K562 (cell line): ENCODE data around the gene SEPTIN6. TPM values are rescaled to one million over a fixed set of nuclear protein-coding genes. Genes with fewer than 3 reads are reported as not detected.
A peak's percentile ranks its signal among the peaks of the same experiment; 100 is the strongest.

Experiments
- ATAC-seq: fragments of 200-7000 bp; cut with Tn5 transposase; 3 replicates; pipeline ENCODE4 v1.9.1; 2020; ENCODE audit warnings: moderate library complexity
- BruUV-seq: library from RNA; stranded (reverse); fragments of 400-500 nt; replicated peaks from 2 replicates; lab custom pipeline; 2021; lab: Mats Ljungman, UMichigan
- CTCF ChIA-PET: fragments of 300-600 bp; formaldehyde crosslinking; extraction: SDS; loops from one replicate; lab custom pipeline; 2021; ENCODE audit warnings: low intra/inter-chr PET ratio; lab: Yijun Ruan, JAX
- POLR2A ChIA-PET: fragments of 300-600, 350-650 bp; sonication (Branson Sonifier 250); formaldehyde crosslinking; extraction: SDS; loops from one replicate; lab custom pipeline; 2021; ENCODE audit warnings: antibody characterized with exemption, inconsistent platforms; lab: Yijun Ruan, JAX
- DNase-seq, 4 experiments: peaks; one replicate each; pipeline versions ENCODE4 v3.0.0 to v3.0.0-alpha.2; 2011 to 2018; ENCODE audit warnings: low spot score in 3 of 4, mixed read lengths in 3 of 4; ENCODE audit errors: extremely low read depth in 1 of 4
- FAIRE-seq: peaks from 2 replicates; lab custom pipeline; 2011; peaks lifted over from hg19 to GRCh38; lab: Jason Lieb, UNC
- H2AFZ ChIP-seq: 2 replicates; pipeline ENCODE4 v1.6.0; 2011; ENCODE audit warnings: low read depth, low read length, control low read depth, inconsistent platforms
- H3K27ac ChIP-seq: fragments of 200-600 bp; 3 replicates; pipeline ENCODE4 v1.8.0; 2011; ENCODE audit warnings: low read depth, mild to moderate bottlenecking, control low read depth, inconsistent platforms, low read length, moderate library complexity, mixed read lengths; ENCODE audit errors: extremely low read depth
- H3K27me3 ChIP-seq, 2 experiments: fragments of 300-600 bp in 1 of 2; 2 replicates in 1 of 2; 3 replicates in 1 of 2; pipeline versions ENCODE4 v1.6.0 to v1.8.0; 2011; ENCODE audit warnings: inconsistent platforms in 2 of 2, low read length in 2 of 2, mild to moderate bottlenecking in 1 of 2, mixed read lengths in 1 of 2, moderate library complexity in 1 of 2; ENCODE audit not compliant: control insufficient read depth in 2 of 2, insufficient read depth in 2 of 2
- H3K36me3 ChIP-seq: fragments of 300-600 bp; 3 replicates; pipeline ENCODE4 v1.8.0; 2011; ENCODE audit warnings: mild to moderate bottlenecking, low read length, inconsistent platforms; ENCODE audit not compliant: control insufficient read depth, insufficient read depth
- H3K4me1 ChIP-seq, 2 experiments: fragments of 200-600 bp in 1 of 2; replicated peaks in 1 of 2; 2 replicates in 1 of 2; 3 replicates in 1 of 2; pipeline versions ENCODE4 v1.5.1 to v1.8.0; 2011; ENCODE audit warnings: inconsistent platforms in 2 of 2, low read length in 2 of 2, mild to moderate bottlenecking in 1 of 2, mixed read lengths in 1 of 2, moderate library complexity in 1 of 2; ENCODE audit not compliant: control insufficient read depth in 2 of 2, insufficient read depth in 2 of 2
- H3K4me2 ChIP-seq: 2 replicates; pipeline ENCODE4 v1.6.1; 2011; ENCODE audit warnings: low read length, control low read depth, inconsistent platforms, mixed read lengths; ENCODE audit not compliant: insufficient read depth
- H3K4me3 ChIP-seq: fragments of 200-600 bp; sonication (generic), shearing (Covaris generic); 2 replicates; pipeline ENCODE4 v1.5.1; 2016; ENCODE audit warnings: control low read depth, inconsistent platforms
- H3K79me2 ChIP-seq: fragments of 200-600 bp; 3 replicates; pipeline ENCODE4 v1.8.0; 2011; ENCODE audit warnings: low read length, inconsistent platforms; ENCODE audit not compliant: control insufficient read depth, insufficient read depth
- H3K9ac ChIP-seq, 2 experiments: 2 replicates each; pipeline versions ENCODE4 v1.6.0 to v1.6.1; 2011; ENCODE audit warnings: low read depth in 2 of 2, low read length in 2 of 2, control low read depth in 1 of 2, inconsistent platforms in 1 of 2, mild to moderate bottlenecking in 1 of 2, mixed read lengths in 1 of 2; ENCODE audit not compliant: insufficient read depth in 1 of 2
- H3K9me1 ChIP-seq: one replicate; pipeline ENCODE4 v1.6.0; 2011; ENCODE audit warnings: inconsistent platforms, mild to moderate bottlenecking, low read length, moderate library complexity; ENCODE audit not compliant: control insufficient read depth, insufficient read depth
- H3K9me3 ChIP-seq: replicated peaks from 2 replicates; pipeline ENCODE4 v1.5.1; 2011; ENCODE audit warnings: low read depth, low read length, inconsistent platforms; ENCODE audit not compliant: control insufficient read depth, insufficient read depth
- H4K20me1 ChIP-seq: replicated peaks from 2 replicates; pipeline ENCODE4 v1.6.1; 2011; ENCODE audit warnings: low read length, inconsistent platforms, mixed read lengths; ENCODE audit not compliant: control insufficient read depth, insufficient read depth
- ETV1 ChIP-seq: fragments of 450-650 bp; conservative IDR thresholded peaks from 2 replicates; pipeline ENCODE4 v1.6.1; 2016; ENCODE audit warnings: missing genetic modification characterization, control low read depth, low read depth, missing compliant biosample characterization
- FOXK2 ChIP-seq, 2 experiments: fragments of 450-650 bp; IDR thresholded peaks in 1 of 2; conservative IDR thresholded peaks in 1 of 2; 2 replicates each; pipeline ENCODE4 v1.6.1; 2016; ENCODE audit warnings: low read depth in 2 of 2, mild to moderate bottlenecking in 1 of 2
- HEY1 ChIP-seq: fragments of 250-450 bp; sonication (Bioruptor Pico); IDR thresholded peaks from 2 replicates; pipeline ENCODE4 v1.5.0; 2020; ENCODE audit warnings: mild to moderate bottlenecking, moderate library complexity, borderline replicate concordance
- HLTF ChIP-seq: fragments of 450-650 bp; IDR thresholded peaks from 2 replicates; pipeline ENCODE4 v1.6.1; 2016
- HOXB6 ChIP-seq: fragments of 250-450 bp; sonication (Bioruptor Pico); IDR thresholded peaks from 2 replicates; pipeline ENCODE4 v1.5.1; 2022; ENCODE audit warnings: mild to moderate bottlenecking, borderline replicate concordance
- KDM5B ChIP-seq: fragments of 200-600 bp; sonication (generic); IDR thresholded peaks from 2 replicates; pipeline ENCODE4 v1.6.1; 2012; ENCODE audit warnings: low read depth, mild to moderate bottlenecking, moderate library complexity, low read length, control low read depth, inconsistent platforms; ENCODE audit not compliant: insufficient replicate concordance
- PHB2 ChIP-seq: fragments of 450-650 bp; IDR thresholded peaks from 2 replicates; pipeline ENCODE4 v1.6.1; 2017; ENCODE audit warnings: low read depth
- PTTG1 ChIP-seq: fragments of 450-650 bp; IDR thresholded peaks from 2 replicates; pipeline ENCODE4 v1.6.1; 2016; ENCODE audit warnings: low read depth, mild to moderate bottlenecking, missing genetic modification characterization, missing compliant biosample characterization
- TSC22D4 ChIP-seq: fragments of 450-650 bp; IDR thresholded peaks from 2 replicates; pipeline ENCODE4 v1.6.1; 2016; ENCODE audit warnings: missing genetic modification characterization, missing biosample characterization, control low read depth
- ZNF174 ChIP-seq: fragments of 250-450 bp; sonication (Bioruptor Pico); IDR thresholded peaks from 2 replicates; pipeline ENCODE4 v1.4.0; 2020; ENCODE audit warnings: mild to moderate bottlenecking
- ZNF717 ChIP-seq: fragments of 250-450 bp; sonication (Bioruptor Pico); IDR thresholded peaks from 2 replicates; pipeline ENCODE4 v1.5.0; 2021
- ZNF79 ChIP-seq: fragments of 250-450 bp; sonication (Bioruptor Pico); IDR thresholded peaks from 2 replicates; pipeline ENCODE4 v1.4.0; 2020; ENCODE audit warnings: low read depth, mild to moderate bottlenecking, moderate library complexity
- WGBS: fragments of 100-300 bp; shearing (Covaris generic); methylation state at CpG from one replicate; pipeline ENCODE4 v1.1.6; 2016; ENCODE audit warnings: low coverage, mixed read lengths; ENCODE audit not compliant: insufficient coverage; ENCODE audit errors: missing lambda C conversion rate; 5-methylcytosine and 5-hydroxymethylcytosine counted together
- in situ Hi-C: fragments of 300-500 bp; cut with MboI; formaldehyde crosslinking; loops from 4 replicates; pipeline ENCODE4 v1.15.0; 2018; ENCODE audit warnings: inconsistent platforms, mixed read lengths
- intact Hi-C: fragments of 100-400 bp; cut with micrococcal nuclease; formaldehyde crosslinking; loops from 2 replicates; pipeline ENCODE4 v1.14.2; 2022
- polyA plus RNA-seq, 8 experiments: library from polyadenylated mRNA; depleted of rRNA in 4 of 8; stranded (reverse) in 5 of 8; unstranded in 3 of 8; fragments of >200 nt; fragmentation: Nextera tagmentation in 2 of 8; fragmentation: Illumina TruSeq in 1 of 8; extraction: Ambion mirVana in 2 of 8; extraction: Trizol in 1 of 8; gene quantifications; 2 replicates each; pipeline versions ENCODE4 v1.2.1 to v1.2.3, GENCODE V29; 2011 to 2014; ENCODE audit warnings: inconsistent platforms in 1 of 8, missing spikeins in 1 of 8
- total RNA-seq, 7 experiments: library from RNA; depleted of rRNA in 6 of 7; stranded (reverse); fragments of >200 nt in 6 of 7; fragmentation: Illumina TruSeq in 2 of 7; extraction: Trizol in 2 of 7; gene quantifications; 2 replicates each; pipeline versions ENCODE4 v1.2.1 to v1.2.3, GENCODE V29; 2011 to 2021; ENCODE audit warnings: low replicate concordance in 1 of 7
- TF ChIP-seq, protein P1 (sequence below): fragments of 250-450 bp; sonication (Bioruptor Pico); IDR thresholded peaks from 2 replicates; pipeline ENCODE4 v1.5.0; 2020; ENCODE audit warnings: mild to moderate bottlenecking, borderline replicate concordance
- TF ChIP-seq, protein P2 (sequence below): fragments of 150-350 bp; IDR thresholded peaks from 2 replicates; pipeline ENCODE4 v1.6.1; 2014; ENCODE audit warnings: low read depth, mild to moderate bottlenecking, low read length, borderline replicate concordance

The SEPTIN6 gene
- total and polyA plus RNA-seq, 9 of the 15 experiments (the other 6 are each of a cell fraction or from before 2014, with no cell fraction given), result 8.4 to 67.0 (median 37.8) TPM

DNA sequence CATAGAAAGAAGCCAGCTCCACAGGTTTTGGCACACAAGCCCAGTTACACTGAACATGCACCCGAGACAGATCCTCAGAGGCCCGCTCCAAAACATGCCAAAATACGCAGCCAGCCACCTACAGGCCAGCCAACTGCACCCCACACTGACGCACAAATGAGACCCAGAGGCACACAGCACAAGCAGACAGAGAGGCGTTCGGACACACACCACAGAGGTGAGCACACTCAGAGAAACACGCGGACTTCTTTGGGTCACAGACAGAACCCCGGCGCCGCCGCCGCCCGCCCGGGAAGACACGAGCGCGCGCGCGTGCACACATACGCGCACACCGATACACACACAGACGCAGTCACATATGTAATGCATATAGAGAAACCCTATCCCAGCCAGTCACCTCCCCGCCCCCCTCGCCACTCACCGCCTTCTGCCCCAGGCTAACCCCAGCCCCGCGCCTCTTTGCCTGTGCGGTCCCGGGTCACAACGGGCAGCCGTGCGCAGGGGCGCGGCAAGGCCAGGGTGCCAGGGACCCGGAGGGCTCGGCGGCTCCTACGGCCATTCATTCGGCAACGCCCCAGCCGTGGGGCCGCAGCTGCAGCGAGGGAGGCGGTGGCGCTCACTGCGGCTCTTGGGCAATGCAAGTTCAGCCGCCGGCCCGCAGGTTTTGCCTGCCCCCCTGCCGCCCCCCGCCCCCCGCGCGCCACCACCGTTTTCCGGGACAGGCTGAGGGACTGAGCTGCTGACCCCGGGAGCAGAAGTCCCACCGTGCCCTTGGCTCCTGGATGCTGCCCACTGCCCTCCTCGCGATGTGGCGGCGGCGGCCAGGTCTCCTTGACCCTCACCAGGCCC lies 553 bp downstream of the SEPTIN6 start:
- in situ Hi-C loops (no loop called here), intact Hi-C loops (loop anchor here (5.0 kb wide), 1 partner anchor 85 kb away; the partner anchor contains the start of gene NKRF)
- no peaks in the 10 kb centered on the region for H4K20me1 ChIP-seq
- H2AFZ ChIP-seq, result peak overlapping the region; percentile 97
- no peaks in the 10 kb centered on the region for H3K9me1 ChIP-seq
- H3K4me1 ChIP-seq, result peaks cover 21 to 22% of the 10 kb centered on the region in 2 experiments
- no peaks in the 10 kb centered on the region for H3K27me3 ChIP-seq
- FAIRE-seq, result no peak
- WGBS, result 1% methylated on average over 43 of the region's 66 CpGs
- ChIA-PET POLR2A (interaction anchor here (0.6 to 2.6 kb wide), 12 partner anchors 8 to 179 kb away, joined by 3 to 10 read pairs (median 4); partner anchors contain the start of gene RPL39), CTCF (no interaction called here)
- BruUV-seq, result no TSS peak
- H3K9ac ChIP-seq, result peak overlapping the region; percentile 80 to 93
- H3K9me3 ChIP-seq, result no peaks in the 10 kb centered on the region
- H3K27ac ChIP-seq, result peak overlapping the region; percentile 90
- H3K4me3 ChIP-seq, result peak overlapping the region; percentile 91
- peak overlapping the region; percentile 90 for H3K4me2 ChIP-seq
- peaks cover 53% of the 10 kb centered on the region for H3K79me2 ChIP-seq
- 0 out of 3 replicates have a peak, but pooled peaks cover 4% of the 10 kb centered on the region for H3K36me3 ChIP-seq
- ATAC-seq, result peak; percentile 77
- peak; percentile 44 to 73 (median 59) for DNase-seq
- TF ChIP-seq ZNF79, result no peak
- no peak for TF ChIP-seq HOXB6 (CRISPR knock-in tag)
- peak in 1 of 2 experiments; percentile 16; a peak in 1 of 4 replicates for TF ChIP-seq FOXK2 (conservative IDR thresholded peaks at IDR 0.05 in 1 of 2, IDR thresholded peaks at IDR 0.05 in 1 of 2; ENCODE audit: low read depth in 2 of 2)
- no peak for TF ChIP-seq PTTG1 (tag)
- TF ChIP-seq ETV1 (tag), result no peak
- TF ChIP-seq ZNF174 (CRISPR knock-in tag), result no peak
- TF ChIP-seq KDM5B, result no peak
- no peak for TF ChIP-seq ZNF717 (CRISPR knock-in tag)
- TF ChIP-seq, protein P1, sequence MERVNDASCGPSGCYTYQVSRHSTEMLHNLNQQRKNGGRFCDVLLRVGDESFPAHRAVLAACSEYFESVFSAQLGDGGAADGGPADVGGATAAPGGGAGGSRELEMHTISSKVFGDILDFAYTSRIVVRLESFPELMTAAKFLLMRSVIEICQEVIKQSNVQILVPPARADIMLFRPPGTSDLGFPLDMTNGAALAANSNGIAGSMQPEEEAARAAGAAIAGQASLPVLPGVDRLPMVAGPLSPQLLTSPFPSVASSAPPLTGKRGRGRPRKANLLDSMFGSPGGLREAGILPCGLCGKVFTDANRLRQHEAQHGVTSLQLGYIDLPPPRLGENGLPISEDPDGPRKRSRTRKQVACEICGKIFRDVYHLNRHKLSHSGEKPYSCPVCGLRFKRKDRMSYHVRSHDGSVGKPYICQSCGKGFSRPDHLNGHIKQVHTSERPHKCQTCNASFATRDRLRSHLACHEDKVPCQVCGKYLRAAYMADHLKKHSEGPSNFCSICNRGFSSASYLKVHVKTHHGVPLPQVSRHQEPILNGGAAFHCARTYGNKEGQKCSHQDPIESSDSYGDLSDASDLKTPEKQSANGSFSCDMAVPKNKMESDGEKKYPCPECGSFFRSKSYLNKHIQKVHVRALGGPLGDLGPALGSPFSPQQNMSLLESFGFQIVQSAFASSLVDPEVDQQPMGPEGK (CRISPR knock-in tag), result no peak
- TF ChIP-seq PHB2, result no peak
- no peak for TF ChIP-seq TSC22D4 (tag)
- TF ChIP-seq, protein P2, sequence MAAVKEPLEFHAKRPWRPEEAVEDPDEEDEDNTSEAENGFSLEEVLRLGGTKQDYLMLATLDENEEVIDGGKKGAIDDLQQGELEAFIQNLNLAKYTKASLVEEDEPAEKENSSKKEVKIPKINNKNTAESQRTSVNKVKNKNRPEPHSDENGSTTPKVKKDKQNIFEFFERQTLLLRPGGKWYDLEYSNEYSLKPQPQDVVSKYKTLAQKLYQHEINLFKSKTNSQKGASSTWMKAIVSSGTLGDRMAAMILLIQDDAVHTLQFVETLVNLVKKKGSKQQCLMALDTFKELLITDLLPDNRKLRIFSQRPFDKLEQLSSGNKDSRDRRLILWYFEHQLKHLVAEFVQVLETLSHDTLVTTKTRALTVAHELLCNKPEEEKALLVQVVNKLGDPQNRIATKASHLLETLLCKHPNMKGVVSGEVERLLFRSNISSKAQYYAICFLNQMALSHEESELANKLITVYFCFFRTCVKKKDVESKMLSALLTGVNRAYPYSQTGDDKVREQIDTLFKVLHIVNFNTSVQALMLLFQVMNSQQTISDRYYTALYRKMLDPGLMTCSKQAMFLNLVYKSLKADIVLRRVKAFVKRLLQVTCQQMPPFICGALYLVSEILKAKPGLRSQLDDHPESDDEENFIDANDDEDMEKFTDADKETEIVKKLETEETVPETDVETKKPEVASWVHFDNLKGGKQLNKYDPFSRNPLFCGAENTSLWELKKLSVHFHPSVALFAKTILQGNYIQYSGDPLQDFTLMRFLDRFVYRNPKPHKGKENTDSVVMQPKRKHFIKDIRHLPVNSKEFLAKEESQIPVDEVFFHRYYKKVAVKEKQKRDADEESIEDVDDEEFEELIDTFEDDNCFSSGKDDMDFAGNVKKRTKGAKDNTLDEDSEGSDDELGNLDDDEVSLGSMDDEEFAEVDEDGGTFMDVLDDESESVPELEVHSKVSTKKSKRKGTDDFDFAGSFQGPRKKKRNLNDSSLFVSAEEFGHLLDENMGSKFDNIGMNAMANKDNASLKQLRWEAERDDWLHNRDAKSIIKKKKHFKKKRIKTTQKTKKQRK, result no peak
- TF ChIP-seq HEY1, result no peak
- no peak for TF ChIP-seq HLTF
